GM23338 (cell line): ENCODE measurements around the gene ITGB6. TPM values are rescaled to one million over a fixed set of nuclear protein-coding genes. Genes with fewer than 3 reads are reported as not detected.

ENCODE experiments used
- ATAC-seq: fragments of 200-7000 bp; cut with Tn5 transposase; 3 replicates; pipeline ENCODE4 v1.9.1; 2020
- DNase-seq: peaks from one replicate; pipeline ENCODE4 v3.0.0-alpha.2; 2015; ENCODE audit warnings: low spot score
- H2AFZ ChIP-seq: fragments of 200-600 bp; sonication (generic); 2 replicates; pipeline ENCODE4 v1.8.0; 2016; ENCODE audit warnings: antibody characterized with exemption, mild to moderate bottlenecking, moderate library complexity
- H3F3A ChIP-seq: fragments of 200-600 bp; sonication (generic); replicated peaks from 2 replicates; pipeline ENCODE4 v1.8.0; 2017; ENCODE audit warnings: antibody characterized with exemption, mixed run types, low read depth
- H3K27ac ChIP-seq: fragments of 200-600 bp; sonication (generic); 2 replicates; pipeline ENCODE4 v1.6.1; 2016; ENCODE audit warnings: low read depth
- H3K27me3 ChIP-seq: fragments of 200-600 bp; sonication (generic); 2 replicates; pipeline ENCODE4 v1.8.0; 2016; ENCODE audit warnings: mild to moderate bottlenecking, mixed run types, moderate library complexity; ENCODE audit not compliant: insufficient read depth
- H3K36me3 ChIP-seq: fragments of 200-600 bp; sonication (generic); 2 replicates; pipeline ENCODE4 v1.8.0; 2016; ENCODE audit warnings: mild to moderate bottlenecking; ENCODE audit not compliant: insufficient read depth
- H3K4me1 ChIP-seq: fragments of 200-600 bp; sonication (generic); 2 replicates; pipeline ENCODE4 v1.8.0; 2016; ENCODE audit warnings: mild to moderate bottlenecking, moderate library complexity; ENCODE audit not compliant: insufficient read depth
- H3K4me2 ChIP-seq: fragments of 200-600 bp; sonication (generic); 2 replicates; pipeline ENCODE4 v1.7.1; 2017; ENCODE audit warnings: mixed run types
- H3K4me3 ChIP-seq: fragments of 200-600 bp; sonication (generic); 2 replicates; pipeline ENCODE4 v1.6.1; 2016; ENCODE audit warnings: mixed run types
- H3K79me2 ChIP-seq: fragments of 200-600 bp; sonication (generic); replicated peaks from 2 replicates; pipeline ENCODE4 v1.8.0; 2017; ENCODE audit warnings: mild to moderate bottlenecking; ENCODE audit not compliant: insufficient read depth
- H3K9me2 ChIP-seq: fragments of 200-600 bp; sonication (generic); 2 replicates; pipeline ENCODE4 v1.8.0; 2017; ENCODE audit not compliant: insufficient read depth
- H4K20me1 ChIP-seq: fragments of 200-600 bp; sonication (generic); replicated peaks from 2 replicates; pipeline ENCODE4 v1.8.0; 2017; ENCODE audit warnings: mild to moderate bottlenecking; ENCODE audit not compliant: insufficient read depth
- H3K27ac Mint-ChIP-seq: 2 replicates; pipeline ENCODE4 v1.8.0; 2020; ENCODE audit warnings: inconsistent platforms, mild to moderate bottlenecking, moderate library complexity, mixed read lengths
- H3K27me3 Mint-ChIP-seq: 3 replicates; pipeline ENCODE4 v1.8.0; 2022; ENCODE audit warnings: low read depth, mild to moderate bottlenecking, moderate library complexity, mixed read lengths, inconsistent platforms; ENCODE audit not compliant: insufficient read depth, poor library complexity
- H3K36me3 Mint-ChIP-seq: 3 replicates; pipeline ENCODE4 v1.8.0; 2021; ENCODE audit warnings: low read depth, mild to moderate bottlenecking, inconsistent platforms, moderate library complexity, mixed read lengths
- H3K4me1 Mint-ChIP-seq: 3 replicates; pipeline ENCODE4 v1.8.0; 2020; ENCODE audit warnings: mild to moderate bottlenecking, inconsistent platforms, mixed read lengths
- H3K4me3 Mint-ChIP-seq: 3 replicates; pipeline ENCODE4 v1.8.0; 2021; ENCODE audit warnings: moderate library complexity, mild to moderate bottlenecking, inconsistent platforms, mixed read lengths
- H3K9me3 Mint-ChIP-seq: 3 replicates; pipeline ENCODE4 v1.8.0; 2020; ENCODE audit warnings: moderate library complexity, mild to moderate bottlenecking, inconsistent platforms, mixed read lengths
- CREB1 ChIP-seq: fragments of 250-450 bp; sonication (Bioruptor Pico); IDR thresholded peaks from 2 replicates; pipeline ENCODE4 v1.5.0; 2020; ENCODE audit warnings: low read depth, mild to moderate bottlenecking, moderate library complexity
- ETS1 ChIP-seq: IDR thresholded peaks from 2 replicates; pipeline ENCODE4 v1.6.1; 2016; ENCODE audit warnings: antibody characterized with exemption
- EZH2 ChIP-seq: fragments of 200-600 bp; sonication (generic); IDR thresholded peaks from one replicate; pipeline ENCODE4 v1.8.0; 2017; ENCODE audit warnings: antibody characterized with exemption, mild to moderate bottlenecking, low read depth; ENCODE audit not compliant: unreplicated experiment
- EZH2phosphoT487 ChIP-seq: fragments of 200-600 bp; sonication (generic); IDR thresholded peaks from one replicate; pipeline ENCODE4 v1.8.1; 2018; ENCODE audit warnings: antibody characterized with exemption; ENCODE audit not compliant: unreplicated experiment
- JUNB ChIP-seq: IDR thresholded peaks from one replicate; pipeline ENCODE4 v1.6.1; 2016; ENCODE audit warnings: antibody characterized with exemption; ENCODE audit not compliant: unreplicated experiment
- NANOG ChIP-seq: IDR thresholded peaks from 2 replicates; pipeline ENCODE4 v1.6.1; 2016; ENCODE audit warnings: antibody characterized with exemption, borderline replicate concordance
- POLR2AphosphoS5 ChIP-seq: IDR thresholded peaks from 2 replicates; pipeline ENCODE4 v1.6.1; 2016; ENCODE audit warnings: antibody characterized with exemption, low read depth
- STAT1 ChIP-seq: IDR thresholded peaks from one replicate; pipeline ENCODE4 v1.6.1; 2016; ENCODE audit warnings: antibody characterized with exemption; ENCODE audit not compliant: unreplicated experiment
- ZNF114 ChIP-seq: fragments of 250-450 bp; sonication (Bioruptor Pico); IDR thresholded peaks from 2 replicates; pipeline ENCODE4 v1.5.0; 2020; ENCODE audit warnings: mild to moderate bottlenecking, moderate library complexity
- ZNF331 ChIP-seq: fragments of 250-450 bp; sonication (Bioruptor Pico); IDR thresholded peaks from 2 replicates; pipeline ENCODE4 v1.5.0; 2020; ENCODE audit warnings: low read depth, mild to moderate bottlenecking, moderate library complexity
- polyA plus RNA-seq: library from polyadenylated mRNA; unstranded; fragments of >200 nt; fragmentation: Nextera tagmentation; extraction: Ambion mirVana; gene quantifications from 2 replicates; pipeline ENCODE4 v1.2.1, GENCODE V29; 2016
- total RNA-seq: library from RNA; depleted of rRNA; stranded (reverse); fragments of >200 nt; shearing (Covaris generic); gene quantifications from 2 replicates; pipeline ENCODE4 v1.2.3, GENCODE V29; 2014
- TF ChIP-seq, protein P1 (sequence below): IDR thresholded peaks from one replicate; pipeline ENCODE4 v1.6.1; 2018; ENCODE audit warnings: antibody characterized with exemption; ENCODE audit not compliant: unreplicated experiment
- TF ChIP-seq, protein P2 (sequence below): fragments of 250-450 bp; sonication (Bioruptor Pico); IDR thresholded peaks from 2 replicates; pipeline ENCODE4 v1.5.0; 2020; ENCODE audit warnings: mild to moderate bottlenecking, moderate library complexity
- TF ChIP-seq, protein P3 (sequence below), 2 experiments: fragments of 200-600 bp in 1 of 2; sonication (generic) in 1 of 2; conservative IDR thresholded peaks; 2 replicates each; pipeline versions ENCODE4 v1.5.1 to v1.6.1; 2016 to 2017; ENCODE audit warnings: antibody characterized with exemption in 2 of 2, low read depth in 2 of 2, mild to moderate bottlenecking in 2 of 2, moderate library complexity in 1 of 2

Gene ITGB6
- total and polyA plus RNA-seq, 2 experiments from 2014 or later: not detected

GRCh38 chr2:160245614-160246155, 45.6 kb upstream of the ITGB6 start:
- no peaks in the 10 kb centered on the region for H3K36me3 Mint-ChIP-seq
- H3K4me1 ChIP-seq: no peaks in the 10 kb centered on the region
- 0 out of 2 replicates have a peak, but pooled peaks cover under 1% of the 10 kb centered on the region for H3K9me2 ChIP-seq
- no peaks in the 10 kb centered on the region for H3K79me2 ChIP-seq
- no peak for TF ChIP-seq JUNB
- TF ChIP-seq, protein P1, sequence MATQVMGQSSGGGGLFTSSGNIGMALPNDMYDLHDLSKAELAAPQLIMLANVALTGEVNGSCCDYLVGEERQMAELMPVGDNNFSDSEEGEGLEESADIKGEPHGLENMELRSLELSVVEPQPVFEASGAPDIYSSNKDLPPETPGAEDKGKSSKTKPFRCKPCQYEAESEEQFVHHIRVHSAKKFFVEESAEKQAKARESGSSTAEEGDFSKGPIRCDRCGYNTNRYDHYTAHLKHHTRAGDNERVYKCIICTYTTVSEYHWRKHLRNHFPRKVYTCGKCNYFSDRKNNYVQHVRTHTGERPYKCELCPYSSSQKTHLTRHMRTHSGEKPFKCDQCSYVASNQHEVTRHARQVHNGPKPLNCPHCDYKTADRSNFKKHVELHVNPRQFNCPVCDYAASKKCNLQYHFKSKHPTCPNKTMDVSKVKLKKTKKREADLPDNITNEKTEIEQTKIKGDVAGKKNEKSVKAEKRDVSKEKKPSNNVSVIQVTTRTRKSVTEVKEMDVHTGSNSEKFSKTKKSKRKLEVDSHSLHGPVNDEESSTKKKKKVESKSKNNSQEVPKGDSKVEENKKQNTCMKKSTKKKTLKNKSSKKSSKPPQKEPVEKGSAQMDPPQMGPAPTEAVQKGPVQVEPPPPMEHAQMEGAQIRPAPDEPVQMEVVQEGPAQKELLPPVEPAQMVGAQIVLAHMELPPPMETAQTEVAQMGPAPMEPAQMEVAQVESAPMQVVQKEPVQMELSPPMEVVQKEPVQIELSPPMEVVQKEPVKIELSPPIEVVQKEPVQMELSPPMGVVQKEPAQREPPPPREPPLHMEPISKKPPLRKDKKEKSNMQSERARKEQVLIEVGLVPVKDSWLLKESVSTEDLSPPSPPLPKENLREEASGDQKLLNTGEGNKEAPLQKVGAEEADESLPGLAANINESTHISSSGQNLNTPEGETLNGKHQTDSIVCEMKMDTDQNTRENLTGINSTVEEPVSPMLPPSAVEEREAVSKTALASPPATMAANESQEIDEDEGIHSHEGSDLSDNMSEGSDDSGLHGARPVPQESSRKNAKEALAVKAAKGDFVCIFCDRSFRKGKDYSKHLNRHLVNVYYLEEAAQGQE: no peak
- TF ChIP-seq ZNF114 (CRISPR knock-in tag): no peak
- no peak for TF ChIP-seq EZH2phosphoT487
- TF ChIP-seq NANOG: no peak
- TF ChIP-seq, protein P2, sequence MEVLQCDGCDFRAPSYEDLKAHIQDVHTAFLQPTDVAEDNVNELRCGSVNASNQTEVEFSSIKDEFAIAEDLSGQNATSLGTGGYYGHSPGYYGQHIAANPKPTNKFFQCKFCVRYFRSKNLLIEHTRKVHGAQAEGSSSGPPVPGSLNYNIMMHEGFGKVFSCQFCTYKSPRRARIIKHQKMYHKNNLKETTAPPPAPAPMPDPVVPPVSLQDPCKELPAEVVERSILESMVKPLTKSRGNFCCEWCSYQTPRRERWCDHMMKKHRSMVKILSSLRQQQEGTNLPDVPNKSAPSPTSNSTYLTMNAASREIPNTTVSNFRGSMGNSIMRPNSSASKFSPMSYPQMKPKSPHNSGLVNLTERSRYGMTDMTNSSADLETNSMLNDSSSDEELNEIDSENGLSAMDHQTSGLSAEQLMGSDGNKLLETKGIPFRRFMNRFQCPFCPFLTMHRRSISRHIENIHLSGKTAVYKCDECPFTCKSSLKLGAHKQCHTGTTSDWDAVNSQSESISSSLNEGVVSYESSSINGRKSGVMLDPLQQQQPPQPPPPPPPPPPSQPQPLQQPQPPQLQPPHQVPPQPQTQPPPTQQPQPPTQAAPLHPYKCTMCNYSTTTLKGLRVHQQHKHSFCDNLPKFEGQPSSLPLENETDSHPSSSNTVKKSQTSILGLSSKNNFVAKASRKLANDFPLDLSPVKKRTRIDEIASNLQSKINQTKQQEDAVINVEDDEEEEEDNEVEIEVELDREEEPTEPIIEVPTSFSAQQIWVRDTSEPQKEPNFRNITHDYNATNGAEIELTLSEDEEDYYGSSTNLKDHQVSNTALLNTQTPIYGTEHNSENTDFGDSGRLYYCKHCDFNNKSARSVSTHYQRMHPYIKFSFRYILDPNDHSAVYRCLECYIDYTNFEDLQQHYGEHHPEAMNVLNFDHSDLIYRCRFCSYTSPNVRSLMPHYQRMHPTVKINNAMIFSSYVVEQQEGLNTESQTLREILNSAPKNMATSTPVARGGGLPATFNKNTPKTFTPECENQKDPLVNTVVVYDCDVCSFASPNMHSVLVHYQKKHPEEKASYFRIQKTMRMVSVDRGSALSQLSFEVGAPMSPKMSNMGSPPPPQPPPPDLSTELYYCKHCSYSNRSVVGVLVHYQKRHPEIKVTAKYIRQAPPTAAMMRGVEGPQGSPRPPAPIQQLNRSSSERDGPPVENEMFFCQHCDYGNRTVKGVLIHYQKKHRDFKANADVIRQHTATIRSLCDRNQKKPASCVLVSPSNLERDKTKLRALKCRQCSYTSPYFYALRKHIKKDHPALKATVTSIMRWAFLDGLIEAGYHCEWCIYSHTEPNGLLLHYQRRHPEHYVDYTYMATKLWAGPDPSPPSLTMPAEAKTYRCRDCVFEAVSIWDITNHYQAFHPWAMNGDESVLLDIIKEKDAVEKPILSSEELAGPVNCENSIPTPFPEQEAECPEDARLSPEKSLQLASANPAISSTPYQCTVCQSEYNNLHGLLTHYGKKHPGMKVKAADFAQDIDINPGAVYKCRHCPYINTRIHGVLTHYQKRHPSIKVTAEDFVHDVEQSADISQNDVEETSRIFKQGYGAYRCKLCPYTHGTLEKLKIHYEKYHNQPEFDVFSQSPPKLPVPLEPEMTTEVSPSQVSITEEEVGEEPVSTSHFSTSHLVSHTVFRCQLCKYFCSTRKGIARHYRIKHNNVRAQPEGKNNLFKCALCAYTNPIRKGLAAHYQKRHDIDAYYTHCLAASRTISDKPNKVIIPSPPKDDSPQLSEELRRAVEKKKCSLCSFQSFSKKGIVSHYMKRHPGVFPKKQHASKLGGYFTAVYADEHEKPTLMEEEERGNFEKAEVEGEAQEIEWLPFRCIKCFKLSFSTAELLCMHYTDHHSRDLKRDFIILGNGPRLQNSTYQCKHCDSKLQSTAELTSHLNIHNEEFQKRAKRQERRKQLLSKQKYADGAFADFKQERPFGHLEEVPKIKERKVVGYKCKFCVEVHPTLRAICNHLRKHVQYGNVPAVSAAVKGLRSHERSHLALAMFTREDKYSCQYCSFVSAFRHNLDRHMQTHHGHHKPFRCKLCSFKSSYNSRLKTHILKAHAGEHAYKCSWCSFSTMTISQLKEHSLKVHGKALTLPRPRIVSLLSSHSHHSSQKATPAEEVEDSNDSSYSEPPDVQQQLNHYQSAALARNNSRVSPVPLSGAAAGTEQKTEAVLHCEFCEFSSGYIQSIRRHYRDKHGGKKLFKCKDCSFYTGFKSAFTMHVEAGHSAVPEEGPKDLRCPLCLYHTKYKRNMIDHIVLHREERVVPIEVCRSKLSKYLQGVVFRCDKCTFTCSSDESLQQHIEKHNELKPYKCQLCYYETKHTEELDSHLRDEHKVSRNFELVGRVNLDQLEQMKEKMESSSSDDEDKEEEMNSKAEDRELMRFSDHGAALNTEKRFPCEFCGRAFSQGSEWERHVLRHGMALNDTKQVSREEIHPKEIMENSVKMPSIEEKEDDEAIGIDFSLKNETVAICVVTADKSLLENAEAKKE (CRISPR knock-in tag): no peak
- TF ChIP-seq EZH2: no peak
- TF ChIP-seq ZNF331 (CRISPR knock-in tag): no peak
- no peak for TF ChIP-seq CREB1 (CRISPR knock-in tag)
- TF ChIP-seq, protein P3, sequence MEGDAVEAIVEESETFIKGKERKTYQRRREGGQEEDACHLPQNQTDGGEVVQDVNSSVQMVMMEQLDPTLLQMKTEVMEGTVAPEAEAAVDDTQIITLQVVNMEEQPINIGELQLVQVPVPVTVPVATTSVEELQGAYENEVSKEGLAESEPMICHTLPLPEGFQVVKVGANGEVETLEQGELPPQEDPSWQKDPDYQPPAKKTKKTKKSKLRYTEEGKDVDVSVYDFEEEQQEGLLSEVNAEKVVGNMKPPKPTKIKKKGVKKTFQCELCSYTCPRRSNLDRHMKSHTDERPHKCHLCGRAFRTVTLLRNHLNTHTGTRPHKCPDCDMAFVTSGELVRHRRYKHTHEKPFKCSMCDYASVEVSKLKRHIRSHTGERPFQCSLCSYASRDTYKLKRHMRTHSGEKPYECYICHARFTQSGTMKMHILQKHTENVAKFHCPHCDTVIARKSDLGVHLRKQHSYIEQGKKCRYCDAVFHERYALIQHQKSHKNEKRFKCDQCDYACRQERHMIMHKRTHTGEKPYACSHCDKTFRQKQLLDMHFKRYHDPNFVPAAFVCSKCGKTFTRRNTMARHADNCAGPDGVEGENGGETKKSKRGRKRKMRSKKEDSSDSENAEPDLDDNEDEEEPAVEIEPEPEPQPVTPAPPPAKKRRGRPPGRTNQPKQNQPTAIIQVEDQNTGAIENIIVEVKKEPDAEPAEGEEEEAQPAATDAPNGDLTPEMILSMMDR (conservative IDR thresholded peaks at IDR 0.05; ENCODE audit: low read depth in 2 of 2): no peak
- no peak for TF ChIP-seq ETS1
- TF ChIP-seq STAT1: no peak
- no peak for TF ChIP-seq POLR2AphosphoS5
- no peaks in the 10 kb centered on the region for H3K9me3 Mint-ChIP-seq
- H3K27me3 ChIP-seq: no peaks in the 10 kb centered on the region
- peaks cover 6% of the 10 kb centered on the region; the same call in 2 of the 3 replicates for H3K4me1 Mint-ChIP-seq
- no peaks in the 10 kb centered on the region for H3K36me3 ChIP-seq
- no peak overlapping the region for H3K27ac ChIP-seq
- H3F3A ChIP-seq: no peaks in the 10 kb centered on the region
- H3K4me2 ChIP-seq: no peak overlapping the region
- no peak overlapping the region for H3K4me3 Mint-ChIP-seq
- no peak for DNase-seq
- no peaks in the 10 kb centered on the region for H4K20me1 ChIP-seq
- no peak overlapping the region for H3K4me3 ChIP-seq
- H2AFZ ChIP-seq: peak overlapping the region; percentile 43; the same call in 1 of the 2 replicates
- no peak for ATAC-seq
- H3K27ac Mint-ChIP-seq: no peak overlapping the region; the same call in 1 of the 2 replicates
- H3K27me3 Mint-ChIP-seq: peaks cover 3% of the 10 kb centered on the region
